ENCODE measurements around the gene SLC39A8. TPM values are rescaled to one million over a fixed set of nuclear protein-coding genes. Genes with fewer than 3 reads are reported as not detected.
"Not testable (repeated sequence)": the region's sequence is repeated elsewhere in the genome, so short reads cannot be mapped to it uniquely, and the experiment has no call there.

Gene SLC39A8
- total and polyA plus RNA-seq, 4 donors, result 179 to 314 (median 235) TPM

GRCh38 chr4:102281171-102281839 lies 64.0 kb downstream of the SLC39A8 start:
- ATAC-seq (ENCODE audit: insufficient read depth, low FRiP score) (no peak), DNase-seq (no peak)
- H3K9me3 ChIP-seq (ENCODE audit: control insufficient read depth in 4 of 4, insufficient read depth in 3 of 4, low read length in 3 of 4), result peaks cover 0 to 2% (median 0%) of the 10 kb centered on the region in 4 donors
- H3K27ac ChIP-seq (ENCODE audit: low read depth in 1 of 2, low read length in 1 of 2), result no peak overlapping the region
- H3K4me1 ChIP-seq (ENCODE audit: control insufficient read depth in 5 of 5, insufficient read depth in 5 of 5, low read length in 5 of 5), result no peaks in the 10 kb centered on the region
- H3K4me3 ChIP-seq, result no peak overlapping the region
- H3K36me3 ChIP-seq (ENCODE audit: control insufficient read depth in 4 of 4, insufficient read depth in 4 of 4, low read length in 4 of 4), result no peaks in the 10 kb centered on the region
- H3K27me3 ChIP-seq (ENCODE audit: control insufficient read depth in 3 of 3, insufficient read depth in 3 of 3, low read length in 2 of 3), result no peaks in the 10 kb centered on the region
- no peak for TF ChIP-seq CTCF (IDR thresholded peaks at IDR 0.05; ENCODE audit: control extremely low read depth, extremely low read depth)
- H3K9ac ChIP-seq (ENCODE audit: insufficient read depth in 1 of 2, low read length in 2 of 2), result no peak overlapping the region
- 85 to 88% methylated on average over 4 of the region's 4 CpGs for WGBS, 2 donors

GRCh38 chr4:102273317-102273716 lies 72.0 kb downstream of the SLC39A8 start:
- 96 to 98% methylated on average over 9 of the region's 9 CpGs for WGBS, 2 donors
- not testable (repeated sequence) for H3K4me3 ChIP-seq; H3K4me1 ChIP-seq (ENCODE audit: control insufficient read depth in 5 of 5, insufficient read depth in 5 of 5, low read length in 5 of 5); DNase-seq; H3K9me3 ChIP-seq (ENCODE audit: control insufficient read depth in 4 of 4, insufficient read depth in 3 of 4, low read length in 3 of 4); H3K9ac ChIP-seq (ENCODE audit: insufficient read depth in 1 of 2, low read length in 2 of 2); H3K27ac ChIP-seq (ENCODE audit: low read depth in 1 of 2, low read length in 1 of 2); ATAC-seq (ENCODE audit: insufficient read depth, low FRiP score); H3K27me3 ChIP-seq (ENCODE audit: control insufficient read depth in 3 of 3, insufficient read depth in 3 of 3, low read length in 2 of 3); H3K36me3 ChIP-seq (ENCODE audit: control insufficient read depth in 4 of 4, insufficient read depth in 4 of 4, low read length in 4 of 4)

- WGBS, 2 donors, result 87 to 90% methylated on average over 8 of the region's 8 CpGs
- H3K27ac ChIP-seq (ENCODE audit: low read depth in 1 of 2, low read length in 1 of 2), result no peak overlapping the region
Measured at GRCh38 chr4:102272318-102272717, 73.0 kb downstream of the SLC39A8 start.

GRCh38 chr4:102268355-102268754 lies 76.9 kb downstream of the SLC39A8 start:
- Histone ChIP-seq H3K27ac (ENCODE audit: low read depth in 1 of 2, low read length in 1 of 2) (no peak overlapping the region), H3K9me3 (ENCODE audit: control insufficient read depth in 4 of 4, insufficient read depth in 3 of 4, low read length in 3 of 4) (no peaks in the 10 kb centered on the region), H3K27me3 (ENCODE audit: control insufficient read depth in 3 of 3, insufficient read depth in 3 of 3, low read length in 2 of 3) (no peaks in the 10 kb centered on the region), H3K4me3 (no peak overlapping the region), H3K9ac (ENCODE audit: insufficient read depth in 1 of 2, low read length in 2 of 2) (no peak overlapping the region), H3K36me3 (ENCODE audit: control insufficient read depth in 4 of 4, insufficient read depth in 4 of 4, low read length in 4 of 4) (peaks cover 0 to 3% (median 0%) of the 10 kb centered on the region in 4 donors), H3K4me1 (ENCODE audit: control insufficient read depth in 5 of 5, insufficient read depth in 5 of 5, low read length in 5 of 5) (no peaks in the 10 kb centered on the region)
- no peak for ATAC-seq (ENCODE audit: insufficient read depth, low FRiP score)
- TF ChIP-seq CTCF (IDR thresholded peaks at IDR 0.05; ENCODE audit: control extremely low read depth, extremely low read depth), result no peak
- no peak for DNase-seq

More at GRCh38 chr4:102272318-102272717, 73.0 kb downstream of the SLC39A8 start:
- Histone ChIP-seq H3K27me3 (ENCODE audit: control insufficient read depth in 3 of 3, insufficient read depth in 3 of 3, low read length in 2 of 3) (no peaks in the 10 kb centered on the region), H3K9ac (ENCODE audit: insufficient read depth in 1 of 2, low read length in 2 of 2) (no peak overlapping the region), H3K9me3 (ENCODE audit: control insufficient read depth in 4 of 4, insufficient read depth in 3 of 4, low read length in 3 of 4) (peaks cover 0 to 2% (median 0%) of the 10 kb centered on the region in 4 donors), H3K4me1 (ENCODE audit: control insufficient read depth in 5 of 5, insufficient read depth in 5 of 5, low read length in 5 of 5) (no peaks in the 10 kb centered on the region), H3K36me3 (ENCODE audit: control insufficient read depth in 4 of 4, insufficient read depth in 4 of 4, low read length in 4 of 4) (peaks cover 0 to 3% (median 0%) of the 10 kb centered on the region in 4 donors), H3K4me3 (no peak overlapping the region)
- DNase-seq, result no peak
- TF ChIP-seq CTCF (IDR thresholded peaks at IDR 0.05; ENCODE audit: control extremely low read depth, extremely low read depth), result no peak
- ATAC-seq (ENCODE audit: insufficient read depth, low FRiP score), result no peak
